HEK293 (cell line): ENCODE data around the gene NEXN.

Experiments used
- MEIS1 ChIP-seq: sonication (generic); formaldehyde crosslinking; IDR thresholded peaks from 2 replicates; pipeline ENCODE4 v1.8.1; 2022; ENCODE audit warnings: missing genetic modification reagents, mild to moderate bottlenecking, borderline replicate concordance
- YY1 ChIP-seq: fragments of 450-650 bp; formaldehyde crosslinking; IDR thresholded peaks from 2 replicates; pipeline ENCODE4 v1.5.1; 2018; ENCODE audit warnings: missing biosample characterization, missing genetic modification characterization
- ZBTB21 ChIP-seq: fragments of 450-650 bp; formaldehyde crosslinking; IDR thresholded peaks from 2 replicates; pipeline ENCODE4 v1.5.1; 2017; ENCODE audit warnings: missing biosample characterization, missing genetic modification characterization
- ZBTB8A ChIP-seq: fragments of 450-650 bp; formaldehyde crosslinking; IDR thresholded peaks from 2 replicates; pipeline ENCODE4 v1.5.1; 2016; ENCODE audit warnings: missing biosample characterization, missing genetic modification characterization
- ZNF121 ChIP-seq: fragments of 450-650 bp; formaldehyde crosslinking; IDR thresholded peaks from 2 replicates; pipeline ENCODE4 v1.5.1; 2016; ENCODE audit warnings: missing biosample characterization, missing genetic modification characterization
- ZNF76 ChIP-seq: fragments of 450-650 bp; formaldehyde crosslinking; IDR thresholded peaks from 2 replicates; pipeline ENCODE4; 2016; ENCODE audit warnings: low read depth, missing biosample characterization, missing genetic modification characterization, borderline replicate concordance
- TF ChIP-seq, protein P1 (sequence below): fragments of 450-650 bp; formaldehyde crosslinking; IDR thresholded peaks from 2 replicates; pipeline ENCODE4 v1.5.1; 2016; ENCODE audit warnings: missing biosample characterization, missing genetic modification characterization

GRCh38 chr1:77956464-77956863 lies 68.0 kb downstream of the NEXN start:
- TF ChIP-seq, protein P1, sequence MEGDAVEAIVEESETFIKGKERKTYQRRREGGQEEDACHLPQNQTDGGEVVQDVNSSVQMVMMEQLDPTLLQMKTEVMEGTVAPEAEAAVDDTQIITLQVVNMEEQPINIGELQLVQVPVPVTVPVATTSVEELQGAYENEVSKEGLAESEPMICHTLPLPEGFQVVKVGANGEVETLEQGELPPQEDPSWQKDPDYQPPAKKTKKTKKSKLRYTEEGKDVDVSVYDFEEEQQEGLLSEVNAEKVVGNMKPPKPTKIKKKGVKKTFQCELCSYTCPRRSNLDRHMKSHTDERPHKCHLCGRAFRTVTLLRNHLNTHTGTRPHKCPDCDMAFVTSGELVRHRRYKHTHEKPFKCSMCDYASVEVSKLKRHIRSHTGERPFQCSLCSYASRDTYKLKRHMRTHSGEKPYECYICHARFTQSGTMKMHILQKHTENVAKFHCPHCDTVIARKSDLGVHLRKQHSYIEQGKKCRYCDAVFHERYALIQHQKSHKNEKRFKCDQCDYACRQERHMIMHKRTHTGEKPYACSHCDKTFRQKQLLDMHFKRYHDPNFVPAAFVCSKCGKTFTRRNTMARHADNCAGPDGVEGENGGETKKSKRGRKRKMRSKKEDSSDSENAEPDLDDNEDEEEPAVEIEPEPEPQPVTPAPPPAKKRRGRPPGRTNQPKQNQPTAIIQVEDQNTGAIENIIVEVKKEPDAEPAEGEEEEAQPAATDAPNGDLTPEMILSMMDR (tag by site-specific recombination): no peak
- TF ChIP-seq MEIS1 (CRISPR knock-in tag) (no peak), ZNF76 (tag by site-specific recombination) (no peak), ZNF121 (tag by site-specific recombination) (no peak), ZBTB21 (tag by site-specific recombination) (no peak), YY1 (tag by site-specific recombination) (no peak), ZBTB8A (tag by site-specific recombination) (no peak)
